ENCODE data around the gene UBL4B. TPM values are rescaled to one million over a fixed set of nuclear protein-coding genes. Genes with fewer than 3 reads are reported as not detected.

Gene UBL4B
- total RNA-seq, 1 experiment from 2014 or later, result not detected

DNA sequence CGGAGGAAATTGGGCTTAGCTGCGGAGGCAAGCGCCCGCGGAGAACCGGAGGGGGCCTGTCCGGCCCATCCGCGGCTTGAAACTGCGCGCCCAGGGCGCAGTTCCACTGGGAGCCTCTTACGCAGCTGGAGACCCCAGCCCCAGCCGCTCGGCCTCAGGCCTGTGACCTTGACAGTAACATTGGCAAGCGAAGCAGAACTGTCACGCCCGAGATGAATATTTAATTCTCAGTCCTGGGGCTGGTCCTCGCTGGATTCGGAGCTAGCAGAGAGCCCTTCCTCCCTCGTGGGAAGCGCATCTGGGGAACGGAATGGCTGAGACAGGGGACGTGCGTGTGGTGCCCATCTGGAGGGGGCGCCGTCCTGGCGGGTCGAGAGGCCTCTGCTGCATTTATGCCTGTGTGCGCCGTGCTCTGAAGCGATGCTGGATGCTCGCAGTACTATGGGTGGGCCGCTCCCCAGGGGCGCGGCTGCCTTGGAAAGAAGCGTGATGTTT, 39.0 kb downstream of the UBL4B start:
- no peak overlapping the region for H3K4me3 Mint-ChIP-seq (ENCODE audit: unreplicated experiment)
- H3K4me1 Mint-ChIP-seq (ENCODE audit: insufficient read depth, unreplicated experiment), result no peaks in the 10 kb centered on the region
- H3K27ac Mint-ChIP-seq (ENCODE audit: low read depth, unreplicated experiment), result no peak overlapping the region
- H3K27me3 Mint-ChIP-seq (ENCODE audit: insufficient read depth, unreplicated experiment), result peaks cover 33% of the 10 kb centered on the region
- H3K36me3 Mint-ChIP-seq (ENCODE audit: insufficient read depth, unreplicated experiment), result no peaks in the 10 kb centered on the region
- DNase-seq (ENCODE audit: unreplicated experiment), result no peak
- ChIA-PET CTCF (interaction anchor here (0.7 to 1.1 kb wide), 2 partner anchors 52 to 57 kb away, joined by 3 to 4 read pairs; no protein-coding TSS in a partner anchor), POLR2A (no interaction called here)
- intact Hi-C loops (cut with micrococcal nuclease), result no loop called here
- TF ChIP-seq, protein P1, sequence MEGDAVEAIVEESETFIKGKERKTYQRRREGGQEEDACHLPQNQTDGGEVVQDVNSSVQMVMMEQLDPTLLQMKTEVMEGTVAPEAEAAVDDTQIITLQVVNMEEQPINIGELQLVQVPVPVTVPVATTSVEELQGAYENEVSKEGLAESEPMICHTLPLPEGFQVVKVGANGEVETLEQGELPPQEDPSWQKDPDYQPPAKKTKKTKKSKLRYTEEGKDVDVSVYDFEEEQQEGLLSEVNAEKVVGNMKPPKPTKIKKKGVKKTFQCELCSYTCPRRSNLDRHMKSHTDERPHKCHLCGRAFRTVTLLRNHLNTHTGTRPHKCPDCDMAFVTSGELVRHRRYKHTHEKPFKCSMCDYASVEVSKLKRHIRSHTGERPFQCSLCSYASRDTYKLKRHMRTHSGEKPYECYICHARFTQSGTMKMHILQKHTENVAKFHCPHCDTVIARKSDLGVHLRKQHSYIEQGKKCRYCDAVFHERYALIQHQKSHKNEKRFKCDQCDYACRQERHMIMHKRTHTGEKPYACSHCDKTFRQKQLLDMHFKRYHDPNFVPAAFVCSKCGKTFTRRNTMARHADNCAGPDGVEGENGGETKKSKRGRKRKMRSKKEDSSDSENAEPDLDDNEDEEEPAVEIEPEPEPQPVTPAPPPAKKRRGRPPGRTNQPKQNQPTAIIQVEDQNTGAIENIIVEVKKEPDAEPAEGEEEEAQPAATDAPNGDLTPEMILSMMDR (IDR thresholded peaks at IDR 0.05; ENCODE audit: unreplicated experiment), result no peak
- BruUV-seq (replicated peaks), result no TSS peak
- no peaks in the 10 kb centered on the region for H3K9me3 Mint-ChIP-seq (ENCODE audit: unreplicated experiment)

DNA sequence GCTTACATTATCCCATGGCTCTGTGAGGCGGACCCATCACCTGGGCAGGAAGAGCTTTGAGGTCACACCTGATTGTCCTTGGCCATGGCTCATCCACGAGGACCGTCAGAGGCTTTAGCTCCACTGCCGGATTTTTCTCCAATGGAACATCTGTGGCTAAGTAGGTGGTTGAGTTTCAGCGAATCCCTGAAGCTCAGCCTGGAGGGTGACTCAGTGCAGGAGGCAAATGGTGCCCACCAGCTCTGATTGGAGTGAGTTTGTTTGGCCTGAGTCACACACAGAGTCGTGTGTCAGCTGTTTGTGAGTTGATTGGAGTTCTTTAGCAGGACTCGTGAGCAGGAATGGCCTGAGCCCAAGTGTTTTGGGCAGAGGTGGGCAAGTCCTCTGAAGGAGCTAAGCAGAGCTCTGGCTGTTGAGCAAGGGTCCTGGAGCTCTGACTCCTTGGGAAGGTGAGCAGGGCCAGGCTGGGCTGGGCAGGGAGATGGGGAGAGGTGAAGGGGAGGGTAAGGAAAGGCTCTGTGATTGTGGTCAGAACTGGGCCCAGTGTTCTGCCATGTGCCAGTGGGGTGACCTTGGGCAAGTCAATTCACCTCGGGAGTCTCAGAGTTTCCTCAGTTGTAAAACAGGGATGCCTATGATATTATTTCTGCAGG, 40.0 kb downstream of the UBL4B start:
- Mint-ChIP-seq H3K4me3 (ENCODE audit: unreplicated experiment) (no peak overlapping the region), H3K27ac (ENCODE audit: low read depth, unreplicated experiment) (no peak overlapping the region), H3K9me3 (ENCODE audit: unreplicated experiment) (no peaks in the 10 kb centered on the region), H3K27me3 (ENCODE audit: insufficient read depth, unreplicated experiment) (peaks cover 36% of the 10 kb centered on the region), H3K36me3 (ENCODE audit: insufficient read depth, unreplicated experiment) (no peaks in the 10 kb centered on the region), H3K4me1 (ENCODE audit: insufficient read depth, unreplicated experiment) (no peaks in the 10 kb centered on the region)
- CTCF ChIA-PET, result interaction anchor here (1.1 kb wide), 1 partner anchor 51 kb away, joined by 4 read pairs; no protein-coding TSS in a partner anchor
- BruUV-seq (replicated peaks), result no TSS peak
- DNase-seq (ENCODE audit: unreplicated experiment), result peak; percentile 28
- intact Hi-C loops (cut with micrococcal nuclease), result no loop called here
- POLR2A ChIA-PET, result no interaction called here
- TF ChIP-seq, protein P1 (IDR thresholded peaks at IDR 0.05; ENCODE audit: unreplicated experiment), result no peak

DNA sequence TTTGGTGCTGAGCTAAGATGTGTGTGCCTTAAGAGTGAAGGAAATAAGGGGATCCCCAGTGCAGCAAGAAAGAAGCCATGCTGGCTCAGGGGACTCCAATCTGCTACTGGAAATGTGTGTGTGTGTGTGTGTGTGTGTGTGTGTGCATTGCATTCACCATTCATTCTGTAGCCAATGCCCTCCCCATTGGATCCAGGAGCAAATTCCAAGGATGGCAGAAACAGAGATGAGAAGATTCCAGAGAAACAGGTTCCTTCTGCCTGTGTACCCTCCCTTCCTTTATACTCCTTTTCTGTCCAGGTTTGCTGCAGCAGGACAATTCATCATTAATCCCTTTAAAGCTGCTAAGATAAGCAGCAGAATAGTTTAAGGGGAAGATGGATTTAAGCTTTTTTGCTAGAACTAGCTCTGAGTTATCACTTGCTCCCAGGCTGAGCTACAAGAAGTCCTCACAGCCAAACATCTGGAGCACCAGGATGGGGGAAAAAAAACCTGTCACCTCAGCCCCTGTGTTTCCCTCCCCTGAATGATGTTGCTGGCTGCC, 41.2 kb downstream of the UBL4B start:
- no peaks in the 10 kb centered on the region for H3K9me3 Mint-ChIP-seq (ENCODE audit: unreplicated experiment)
- H3K4me3 Mint-ChIP-seq (ENCODE audit: unreplicated experiment), result no peak overlapping the region
- no peaks in the 10 kb centered on the region for H3K4me1 Mint-ChIP-seq (ENCODE audit: insufficient read depth, unreplicated experiment)
- DNase-seq (ENCODE audit: unreplicated experiment), result no peak
- H3K27me3 Mint-ChIP-seq (ENCODE audit: insufficient read depth, unreplicated experiment), result peaks cover 46% of the 10 kb centered on the region
- ChIA-PET CTCF (no interaction called here), POLR2A (interaction anchor here (0.6 to 0.7 kb wide), 2 partner anchors 159 to 526 kb away, joined by 3 read pairs; no protein-coding TSS in a partner anchor)
- BruUV-seq (replicated peaks), result no TSS peak
- intact Hi-C loops (cut with micrococcal nuclease), result no loop called here
- TF ChIP-seq, protein P1 (IDR thresholded peaks at IDR 0.05; ENCODE audit: unreplicated experiment), result no peak
- H3K36me3 Mint-ChIP-seq (ENCODE audit: insufficient read depth, unreplicated experiment), result no peaks in the 10 kb centered on the region
- no peak overlapping the region for H3K27ac Mint-ChIP-seq (ENCODE audit: low read depth, unreplicated experiment)

DNA sequence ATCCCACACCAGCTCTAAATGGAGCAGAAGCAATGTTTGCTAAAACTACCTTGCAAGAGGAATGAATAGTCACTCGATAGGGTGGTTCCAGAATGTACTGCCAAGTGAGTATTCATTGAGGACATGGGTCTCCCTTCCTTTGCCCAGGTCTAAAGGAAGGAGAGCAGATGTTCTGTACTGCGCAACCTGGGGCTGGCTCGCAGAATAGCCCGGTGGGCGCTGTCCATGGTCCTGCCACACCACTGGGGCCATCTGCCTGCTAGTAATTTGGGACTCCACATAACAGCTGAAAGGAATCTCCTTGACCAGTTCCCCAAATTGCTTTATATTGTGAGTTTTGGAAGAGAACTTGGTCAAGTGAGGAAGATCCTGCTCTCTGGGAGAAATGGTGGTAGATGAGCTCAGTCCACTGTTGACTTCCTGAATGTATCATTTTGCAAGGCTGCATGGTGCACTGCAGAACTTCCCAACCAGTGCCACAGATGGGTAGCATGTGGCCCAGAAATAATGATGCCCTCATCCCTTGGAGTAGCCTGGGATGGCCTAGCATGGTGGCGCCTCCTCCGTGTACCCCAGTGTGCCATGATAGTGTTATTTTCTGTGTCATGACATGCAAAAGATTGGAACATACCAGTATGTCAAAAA, 43.8 kb downstream of the UBL4B start:
- BruUV-seq (replicated peaks), result no TSS peak
- peak; percentile 56 for DNase-seq (ENCODE audit: unreplicated experiment)
- Mint-ChIP-seq H3K4me3 (ENCODE audit: unreplicated experiment) (no peak overlapping the region), H3K4me1 (ENCODE audit: insufficient read depth, unreplicated experiment) (no peaks in the 10 kb centered on the region), H3K36me3 (ENCODE audit: insufficient read depth, unreplicated experiment) (no peaks in the 10 kb centered on the region), H3K27ac (ENCODE audit: low read depth, unreplicated experiment) (no peak overlapping the region), H3K9me3 (ENCODE audit: unreplicated experiment) (no peaks in the 10 kb centered on the region), H3K27me3 (ENCODE audit: insufficient read depth, unreplicated experiment) (peaks cover 58% of the 10 kb centered on the region)
- ChIA-PET POLR2A (interaction anchor here (0.7 kb wide), 1 partner anchor 114 kb away, joined by 3 read pairs; no protein-coding TSS in a partner anchor), CTCF (interaction anchor here (1.4 kb wide), 1 partner anchor 68 kb away, joined by 4 read pairs; no protein-coding TSS in a partner anchor)
- TF ChIP-seq, protein P1 (IDR thresholded peaks at IDR 0.05; ENCODE audit: unreplicated experiment), result no peak
- intact Hi-C loops (cut with micrococcal nuclease), result no loop called here

Data from MCF 10A (cell line).